H1 (cell line): ENCODE measurements around the gene IQCM. TPM values are rescaled to one million over a fixed set of nuclear protein-coding genes. Genes with fewer than 3 reads are reported as not detected.

Experiments
- CTCF ChIA-PET: fragments of 300-600 bp; sonication (Branson Sonifier 250); formaldehyde crosslinking; loops from one replicate; lab custom pipeline; 2021; ENCODE audit not compliant: partially characterized antibody; lab: Charles Lee
- POLR2A ChIA-PET: fragments of 300-600 bp; sonication (Branson Sonifier 250); formaldehyde crosslinking; loops from one replicate; lab custom pipeline; 2021; ENCODE audit warnings: inconsistent platforms; ENCODE audit not compliant: partially characterized antibody; lab: Charles Lee
- DNase-seq, 2 experiments: peaks; one replicate each; pipeline versions ENCODE4 v3.0.0 to v3.0.0-alpha.2; 2010 to 2022; ENCODE audit warnings: low spot score in 2 of 2, low read depth in 1 of 2, mixed read lengths in 1 of 2
- FAIRE-seq: peaks from 2 replicates; lab custom pipeline; 2011; peaks lifted over from hg19 to GRCh38; lab: Jason Lieb, UNC
- H2AFZ ChIP-seq: 2 replicates; pipeline ENCODE4 v1.8.1; 2012; ENCODE audit warnings: low read length, inconsistent platforms
- H2AK5ac ChIP-seq: 2 replicates; pipeline ENCODE4 v1.6.1; 2013; ENCODE audit warnings: low read depth, low read length
- H2BK120ac ChIP-seq: replicated peaks from 2 replicates; pipeline ENCODE3; 2013; ENCODE audit warnings: low read depth, low read length, inconsistent platforms
- H2BK12ac ChIP-seq: 2 replicates; pipeline ENCODE4 v1.6.1; 2013; ENCODE audit warnings: low read depth, low read length
- H2BK15ac ChIP-seq: 2 replicates; pipeline ENCODE4 v1.6.1; 2013; ENCODE audit warnings: low read length
- H2BK20ac ChIP-seq: 2 replicates; pipeline ENCODE4 v1.6.1; 2013; ENCODE audit warnings: low read length
- H2BK5ac ChIP-seq: 2 replicates; pipeline ENCODE4 v1.6.1; 2013; ENCODE audit warnings: low read depth, low read length
- H3K14ac ChIP-seq: 2 replicates; pipeline ENCODE4 v1.6.1; 2013; ENCODE audit warnings: inconsistent platforms; ENCODE audit not compliant: insufficient read length
- H3K18ac ChIP-seq: 2 replicates; pipeline ENCODE4 v1.6.1; 2013; ENCODE audit warnings: low read length; ENCODE audit errors: extremely low read depth
- H3K23ac ChIP-seq: 2 replicates; pipeline ENCODE4 v1.6.1; 2013; ENCODE audit warnings: inconsistent platforms; ENCODE audit not compliant: insufficient read length
- H3K23me2 ChIP-seq: 2 replicates; pipeline ENCODE4 v1.6.1; 2013; ENCODE audit warnings: low read depth, low read length
- H3K27ac ChIP-seq: 2 replicates; pipeline ENCODE4 v1.6.1; 2011; ENCODE audit warnings: low read depth, low read length, inconsistent platforms
- H3K27me3 ChIP-seq, 4 experiments: replicated peaks in 1 of 4; 1 replicate in 1 of 4; 2 replicates in 3 of 4; pipeline versions ENCODE4 v1.6.1 to v1.8.1; 2011 to 2013; ENCODE audit warnings: low read length in 3 of 4, mild to moderate bottlenecking in 3 of 4, inconsistent platforms in 2 of 4, mixed read lengths in 2 of 4, moderate library complexity in 1 of 4; ENCODE audit not compliant: control insufficient read depth in 3 of 4, insufficient read depth in 3 of 4; ENCODE audit errors: extremely low read depth in 1 of 4
- H3K36me3 ChIP-seq, 4 experiments: 2 replicates each; pipeline versions ENCODE4 v1.6.1 to v1.8.1; 2011 to 2013; ENCODE audit warnings: mild to moderate bottlenecking in 4 of 4, low read length in 3 of 4, moderate library complexity in 2 of 4, control low read depth in 1 of 4, inconsistent platforms in 1 of 4; ENCODE audit not compliant: insufficient read depth in 4 of 4, control insufficient read depth in 2 of 4
- H3K4ac ChIP-seq: replicated peaks from 2 replicates; pipeline ENCODE3; 2013; ENCODE audit warnings: low read length, low read depth, mixed read lengths, inconsistent platforms; ENCODE audit not compliant: insufficient read length
- H3K4me1 ChIP-seq, 4 experiments: replicated peaks in 1 of 4; 1 replicate in 1 of 4; 2 replicates in 3 of 4; pipeline versions ENCODE4 v1.6.1 to v1.8.1; 2011 to 2013; ENCODE audit warnings: low read length in 3 of 4, inconsistent platforms in 2 of 4, mixed read lengths in 1 of 4; ENCODE audit not compliant: insufficient read depth in 4 of 4, control insufficient read depth in 3 of 4
- H3K4me2 ChIP-seq, 2 experiments: 2 replicates each; pipeline versions ENCODE4 v1.6.1 to v1.8.1; 2011 to 2013; ENCODE audit warnings: low read depth in 2 of 2, low read length in 2 of 2, control low read depth in 1 of 2, inconsistent platforms in 1 of 2, mild to moderate bottlenecking in 1 of 2; ENCODE audit not compliant: insufficient read depth in 1 of 2
- H3K4me3 ChIP-seq, 4 experiments: fragments of 200-600, 300-600 bp in 1 of 4; sonication (generic), shearing (Covaris generic), sonication (Bioruptor Twin) in 1 of 4; 2 replicates each; pipeline versions ENCODE4 v1.5.1 to v1.8.1; 2011 to 2016; ENCODE audit warnings: low read length in 4 of 4, low read depth in 3 of 4, control low read depth in 2 of 4, inconsistent platforms in 2 of 4, mild to moderate bottlenecking in 2 of 4, mixed read lengths in 1 of 4, moderate library complexity in 1 of 4; ENCODE audit not compliant: insufficient read depth in 2 of 4; ENCODE audit errors: extremely low read depth in 1 of 4
- H3K56ac ChIP-seq: replicated peaks from 2 replicates; pipeline ENCODE3; 2013; ENCODE audit warnings: low read depth, mild to moderate bottlenecking, mixed read lengths, low read length, inconsistent platforms; ENCODE audit not compliant: insufficient read length
- H3K79me1 ChIP-seq: 2 replicates; pipeline ENCODE4 v1.6.1; 2013; ENCODE audit warnings: low read depth, low read length, control low read depth
- H3K79me2 ChIP-seq, 2 experiments: 2 replicates each; pipeline versions ENCODE4 v1.6.1 to v1.8.1; 2012 to 2013; ENCODE audit warnings: low read length in 2 of 2, mild to moderate bottlenecking in 2 of 2, inconsistent platforms in 1 of 2; ENCODE audit not compliant: insufficient read depth in 2 of 2, control insufficient read depth in 1 of 2
- H3K9ac ChIP-seq, 4 experiments: replicated peaks in 1 of 4; 1 replicate in 1 of 4; 2 replicates in 3 of 4; pipeline versions ENCODE4 v1.6.1 to v1.8.1; 2011 to 2013; ENCODE audit warnings: low read depth in 3 of 4, low read length in 3 of 4, control low read depth in 2 of 4, mild to moderate bottlenecking in 2 of 4, moderate library complexity in 2 of 4, inconsistent platforms in 1 of 4; ENCODE audit errors: extremely low read depth in 1 of 4
- H3K9me3 ChIP-seq, 2 experiments: 2 replicates each; pipeline versions ENCODE4 v1.6.1 to v1.8.1; 2012 to 2013; ENCODE audit warnings: mild to moderate bottlenecking in 2 of 2, moderate library complexity in 2 of 2, control low read depth in 1 of 2, inconsistent platforms in 1 of 2, low read depth in 1 of 2, low read length in 1 of 2, mixed read lengths in 1 of 2; ENCODE audit not compliant: insufficient read depth in 2 of 2
- H4K20me1 ChIP-seq, 2 experiments: replicated peaks in 1 of 2; 2 replicates each; pipeline versions ENCODE3 to v1.8.1; 2011 to 2013; ENCODE audit warnings: inconsistent platforms in 2 of 2, low read length in 2 of 2, mild to moderate bottlenecking in 1 of 2; ENCODE audit not compliant: insufficient read depth in 2 of 2, control insufficient read depth in 1 of 2
- H4K5ac ChIP-seq: 2 replicates; pipeline ENCODE4 v1.6.1; 2013; ENCODE audit warnings: low read length, low read depth, mixed read lengths, inconsistent platforms; ENCODE audit not compliant: insufficient read length
- H4K8ac ChIP-seq: 2 replicates; pipeline ENCODE4 v1.8.0; 2013; ENCODE audit warnings: mild to moderate bottlenecking, moderate library complexity, low read length, inconsistent platforms; ENCODE audit not compliant: insufficient read depth; ENCODE audit errors: extremely low read depth
- H4K91ac ChIP-seq: replicated peaks from 2 replicates; pipeline ENCODE3; 2013; ENCODE audit warnings: low read length, mixed read lengths, inconsistent platforms; ENCODE audit not compliant: insufficient read length
- CHD1 ChIP-seq: IDR thresholded peaks from 2 replicates; pipeline ENCODE4 v1.6.1; 2012; ENCODE audit warnings: low read depth, low read length, improper control_type of control experiment
- KDM5A ChIP-seq: fragments of 200-600 bp; IDR thresholded peaks from 2 replicates; pipeline ENCODE4 v1.7.1; 2012; ENCODE audit warnings: mild to moderate bottlenecking, low read length, inconsistent platforms, mixed read lengths
- NRF1 ChIP-seq: IDR thresholded peaks from 2 replicates; pipeline ENCODE4 v1.6.1; 2011; ENCODE audit warnings: mild to moderate bottlenecking, low read depth, low read length, improper control_type of control experiment
- polyA plus RNA-seq, 7 experiments: library from polyadenylated mRNA; depleted of rRNA in 3 of 7; stranded (reverse) in 5 of 7; unstranded in 2 of 7; fragments of >200 nt in 5 of 7; fragments of 200-250 nt in 2 of 7; gene quantifications; 1 replicate in 5 of 7; 2 replicates in 1 of 7; 4 replicates in 1 of 7; pipeline versions ENCODE4 v1.2.1 to v1.2.3, GENCODE V29; 2011 to 2013; ENCODE audit warnings: missing spikeins in 2 of 7, mixed read lengths in 2 of 7
- total RNA-seq: library from RNA; stranded (reverse); fragmentation: NEBNext Ultra II Directional; extraction: Animal tissue kit (Norgen Biotek cat#: 25700); gene quantifications from 2 replicates; pipeline ENCODE4 v1.2.1, GENCODE V29; 2021
- TF ChIP-seq, protein P1 (sequence below): IDR thresholded peaks from 2 replicates; pipeline ENCODE4 v1.6.1; 2012; ENCODE audit warnings: inconsistent platforms

IQCM gene
- total and polyA plus RNA-seq, 2 of the 8 experiments (the other 6 are each of a cell fraction or from before 2014, with no cell fraction given) = not detected

DNA sequence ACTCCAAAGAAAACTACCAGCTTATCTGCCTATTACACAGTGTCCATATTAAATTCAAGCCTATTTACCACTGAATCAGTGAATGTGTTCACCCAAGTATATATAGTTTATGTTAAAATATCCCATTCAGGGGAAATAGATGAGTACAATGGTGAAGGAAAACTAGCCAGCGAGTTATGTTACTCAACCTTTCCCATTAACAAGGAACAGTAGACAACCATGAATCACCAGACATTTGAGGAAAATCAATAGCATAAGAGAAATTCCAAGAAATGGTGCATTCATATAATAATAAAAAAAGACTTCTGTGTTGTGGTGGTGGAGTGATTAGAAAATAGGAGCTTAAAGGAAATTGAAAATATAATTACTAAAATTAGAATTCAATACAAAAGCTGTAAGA lies 21.3 kb downstream of the IQCM start (continued):
- TF ChIP-seq NRF1 = no peak

DNA sequence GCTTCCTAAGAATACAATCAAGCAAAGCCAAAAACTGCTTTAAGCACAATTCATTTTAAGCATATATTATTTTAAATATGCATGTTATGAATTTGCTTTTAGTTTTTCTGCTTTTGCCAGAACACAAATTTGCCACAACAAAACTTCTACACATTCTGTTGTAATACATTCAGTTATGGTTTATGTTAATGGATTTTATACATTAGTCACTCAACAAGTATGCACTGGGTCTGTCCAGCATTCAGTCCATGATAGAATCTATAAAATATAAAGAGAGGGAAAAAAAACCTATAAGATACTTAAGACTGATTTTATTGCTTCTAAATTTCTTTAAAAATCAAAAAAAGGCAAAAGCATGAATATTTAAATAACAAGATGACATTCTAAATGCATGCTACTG lies 22.2 kb downstream of the IQCM start:
- no peak overlapping the region for H3K4me3 ChIP-seq
- no peak overlapping the region for H2BK20ac ChIP-seq
- no peak overlapping the region for H3K18ac ChIP-seq
- H3K36me3 ChIP-seq = no peaks in the 10 kb centered on the region
- H3K79me2 ChIP-seq = no peaks in the 10 kb centered on the region
- FAIRE-seq (no peak), DNase-seq (no peak)
- H4K91ac ChIP-seq = no peak overlapping the region
- ChIA-PET CTCF (interaction anchor here (1.0 to 1.7 kb wide), 2 partner anchors 10 to 20 kb away, joined by 3 to 6 read pairs; no protein-coding TSS in a partner anchor), POLR2A (no interaction called here)
- TF ChIP-seq KDM5A (no peak), CHD1 (no peak)
- TF ChIP-seq, protein P1, sequence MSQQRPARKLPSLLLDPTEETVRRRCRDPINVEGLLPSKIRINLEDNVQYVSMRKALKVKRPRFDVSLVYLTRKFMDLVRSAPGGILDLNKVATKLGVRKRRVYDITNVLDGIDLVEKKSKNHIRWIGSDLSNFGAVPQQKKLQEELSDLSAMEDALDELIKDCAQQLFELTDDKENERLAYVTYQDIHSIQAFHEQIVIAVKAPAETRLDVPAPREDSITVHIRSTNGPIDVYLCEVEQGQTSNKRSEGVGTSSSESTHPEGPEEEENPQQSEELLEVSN = no peak
- H2BK120ac ChIP-seq = no peak overlapping the region
- no peak overlapping the region for H3K14ac ChIP-seq
- H3K23ac ChIP-seq = no peak overlapping the region
- no peak overlapping the region for H3K4me2 ChIP-seq
- H3K56ac ChIP-seq = no peak overlapping the region
- no peak overlapping the region for H4K5ac ChIP-seq
- no peaks in the 10 kb centered on the region for H3K27me3 ChIP-seq
- no peak overlapping the region for H3K4ac ChIP-seq
- no peak overlapping the region for H3K27ac ChIP-seq
- H3K4me1 ChIP-seq = no peaks in the 10 kb centered on the region
- H3K9me3 ChIP-seq = no peaks in the 10 kb centered on the region
- no peaks in the 10 kb centered on the region for H4K20me1 ChIP-seq
- no peak overlapping the region for H2BK12ac ChIP-seq
- no peak overlapping the region for H2BK15ac ChIP-seq
- H3K79me1 ChIP-seq = no peaks in the 10 kb centered on the region
- H3K23me2 ChIP-seq = no peaks in the 10 kb centered on the region
- H2BK5ac ChIP-seq = no peak overlapping the region
- H3K9ac ChIP-seq = no peak overlapping the region
- H4K8ac ChIP-seq = no peak overlapping the region
- no peak overlapping the region for H2AK5ac ChIP-seq
- H2AFZ ChIP-seq = no peak overlapping the region
